BLaER1 treated with 17β-estradiol and CSF1 and Interleukin-3, amounts not matched to agents 10 nM and 100 nM (cell line): Measurements from ENCODE around the gene LRRC49.

Experiments
- H3K27ac ChIP-seq, 11 experiments: shearing (Covaris generic); formaldehyde crosslinking; 2 replicates each; pipeline ENCODE4 v1.8.1; 2022
- H3K27me3 ChIP-seq, 11 experiments: shearing (Covaris generic); formaldehyde crosslinking; 2 replicates each; pipeline ENCODE4 v1.8.1; 2022
- H3K36me3 ChIP-seq, 11 experiments: shearing (Covaris generic); formaldehyde crosslinking; 2 replicates each; pipeline ENCODE4 v1.8.1; 2022
- H3K4me1 ChIP-seq, 10 experiments: shearing (Covaris generic); formaldehyde crosslinking; 2 replicates each; pipeline ENCODE4 v1.8.1; 2022
- H3K4me2 ChIP-seq, 11 experiments: shearing (Covaris generic); formaldehyde crosslinking; 2 replicates each; pipeline ENCODE4 v1.8.1; 2022
- H3K4me3 ChIP-seq, 10 experiments: shearing (Covaris generic); formaldehyde crosslinking; 2 replicates each; pipeline ENCODE4 v1.8.1; 2022
- H3K9ac ChIP-seq, 11 experiments: shearing (Covaris generic); formaldehyde crosslinking; 2 replicates each; pipeline ENCODE4 v1.8.1; 2022
- H3K9me3 ChIP-seq, 11 experiments: shearing (Covaris generic); formaldehyde crosslinking; replicated peaks in 1 of 11; 2 replicates each; pipeline ENCODE4 v1.8.1; 2022
- H4K20me1 ChIP-seq, 11 experiments: shearing (Covaris generic); formaldehyde crosslinking; 2 replicates each; pipeline ENCODE4 v1.8.1; 2022
- Cebpa-rat ChIP-seq, 11 experiments: shearing (Covaris generic); IDR thresholded peaks; 2 replicates each; pipeline ENCODE4 v1.8.1; 2022

Gene LRRC49

DNA sequence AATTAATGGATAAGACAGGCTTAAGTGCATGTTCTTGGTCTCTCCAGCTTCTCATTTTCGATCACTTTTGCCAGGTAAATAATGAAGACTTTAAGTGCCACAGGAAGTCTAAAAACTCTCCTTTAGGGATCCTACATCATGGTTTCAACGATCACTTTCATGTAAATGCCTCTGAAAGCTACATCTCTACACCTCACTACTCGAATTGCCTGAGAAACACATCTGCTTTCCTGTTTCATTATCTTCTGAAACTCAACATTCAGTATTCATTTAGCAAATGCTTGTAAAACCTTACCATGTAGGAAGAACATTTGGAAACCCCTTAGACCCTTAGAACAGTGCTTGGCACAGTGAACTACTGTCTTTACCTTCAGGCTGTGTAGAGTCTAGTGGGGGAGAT, 16.6 kb upstream of the LRRC49 start:
- Histone ChIP-seq H3K36me3 (no peaks in the 10 kb centered on the region), H3K9me3 (peaks cover 9 to 23% (median 15%) of the 10 kb centered on the region in 11 experiments; a peak in 19 of 22 replicates), H3K27me3 (no peaks in the 10 kb centered on the region), H3K4me2 (no peak overlapping the region), H3K4me3 (no peak overlapping the region), H3K9ac (no peak overlapping the region), H3K27ac (no peak overlapping the region), H3K4me1 (no peaks in the 10 kb centered on the region), H4K20me1 (no peaks in the 10 kb centered on the region)
- TF ChIP-seq Cebpa-rat (IDR thresholded peaks at IDR 0.05) = no peak

- Histone ChIP-seq H3K4me2 (no peak overlapping the region), H3K27me3 (no peaks in the 10 kb centered on the region), H3K36me3 (no peaks in the 10 kb centered on the region), H3K9me3 (peaks cover 4 to 18% (median 10%) of the 10 kb centered on the region in 11 experiments; a peak in 17 of 22 replicates), H3K27ac (no peak overlapping the region), H3K9ac (no peak overlapping the region), H3K4me3 (no peak overlapping the region), H3K4me1 (no peaks in the 10 kb centered on the region), H4K20me1 (no peaks in the 10 kb centered on the region)
- TF ChIP-seq Cebpa-rat (IDR thresholded peaks at IDR 0.05) = no peak
Observed at GRCh38 chr15:70876683-70877082, 15.9 kb upstream of the LRRC49 start.

DNA sequence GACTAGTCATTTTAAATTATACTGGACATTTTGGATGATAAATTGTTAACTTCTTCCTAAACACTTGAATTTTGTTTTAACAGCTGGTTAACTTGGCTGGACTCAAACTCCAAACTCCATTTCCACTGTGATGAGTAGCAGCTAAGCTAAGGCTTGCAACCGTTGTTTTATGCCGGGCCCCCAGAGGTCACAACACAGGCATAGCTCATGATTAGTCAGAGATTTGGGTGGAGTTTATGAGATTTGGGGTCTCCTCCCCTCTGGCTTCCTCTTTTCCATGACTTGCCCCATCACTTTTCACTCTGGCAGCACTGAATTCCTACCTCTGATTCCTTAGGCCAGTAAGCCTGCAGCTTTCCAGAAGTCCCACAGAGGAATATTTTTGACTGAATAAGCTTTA, 13.2 kb upstream of the LRRC49 start:
- Histone ChIP-seq H3K36me3 (no peaks in the 10 kb centered on the region), H4K20me1 (no peaks in the 10 kb centered on the region; a peak in 1 of 22 replicates), H3K9me3 (no peaks in the 10 kb centered on the region), H3K4me1 (no peaks in the 10 kb centered on the region), H3K9ac (no peak overlapping the region), H3K27ac (no peak overlapping the region), H3K27me3 (no peaks in the 10 kb centered on the region), H3K4me3 (no peak overlapping the region), H3K4me2 (no peak overlapping the region)
- no peak for TF ChIP-seq Cebpa-rat (IDR thresholded peaks at IDR 0.05)

DNA sequence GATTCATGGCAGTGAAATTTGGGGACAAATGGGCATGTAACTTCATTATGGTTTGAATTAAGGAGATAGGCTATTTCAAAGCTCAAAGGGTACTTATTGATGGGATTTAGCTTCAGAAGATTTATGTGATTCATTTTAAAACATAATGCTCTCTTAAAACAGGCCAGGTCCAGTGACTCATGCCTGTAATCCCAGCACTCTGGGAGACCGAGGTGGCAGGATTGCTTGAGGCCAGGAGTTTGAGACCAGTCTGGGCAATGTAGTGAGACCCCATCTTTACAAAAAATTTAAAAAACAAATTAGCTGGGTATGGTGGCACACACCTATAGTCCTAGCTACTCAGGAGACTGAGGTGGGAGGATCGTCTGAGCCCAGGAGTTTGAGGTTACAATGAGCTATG, 11.8 kb upstream of the LRRC49 start:
- no peak for TF ChIP-seq Cebpa-rat (IDR thresholded peaks at IDR 0.05)
- Histone ChIP-seq H3K27ac (no peak overlapping the region), H3K36me3 (no peaks in the 10 kb centered on the region), H3K4me3 (no peak overlapping the region), H3K4me1 (no peaks in the 10 kb centered on the region), H3K4me2 (no peak overlapping the region), H3K9me3 (no peaks in the 10 kb centered on the region), H3K9ac (no peak overlapping the region), H4K20me1 (no peaks in the 10 kb centered on the region; a peak in 1 of 22 replicates), H3K27me3 (no peaks in the 10 kb centered on the region)

- Histone ChIP-seq H3K4me2 (no peak overlapping the region), H3K9me3 (no peaks in the 10 kb centered on the region), H3K27ac (no peak overlapping the region), H3K27me3 (no peaks in the 10 kb centered on the region), H3K9ac (no peak overlapping the region), H3K4me1 (no peaks in the 10 kb centered on the region), H4K20me1 (no peaks in the 10 kb centered on the region; a peak in 1 of 22 replicates), H3K36me3 (no peaks in the 10 kb centered on the region), H3K4me3 (no peak overlapping the region)
- no peak for TF ChIP-seq Cebpa-rat (IDR thresholded peaks at IDR 0.05)
Observed at GRCh38 chr15:70882361-70882760, 10.3 kb upstream of the LRRC49 start.

DNA sequence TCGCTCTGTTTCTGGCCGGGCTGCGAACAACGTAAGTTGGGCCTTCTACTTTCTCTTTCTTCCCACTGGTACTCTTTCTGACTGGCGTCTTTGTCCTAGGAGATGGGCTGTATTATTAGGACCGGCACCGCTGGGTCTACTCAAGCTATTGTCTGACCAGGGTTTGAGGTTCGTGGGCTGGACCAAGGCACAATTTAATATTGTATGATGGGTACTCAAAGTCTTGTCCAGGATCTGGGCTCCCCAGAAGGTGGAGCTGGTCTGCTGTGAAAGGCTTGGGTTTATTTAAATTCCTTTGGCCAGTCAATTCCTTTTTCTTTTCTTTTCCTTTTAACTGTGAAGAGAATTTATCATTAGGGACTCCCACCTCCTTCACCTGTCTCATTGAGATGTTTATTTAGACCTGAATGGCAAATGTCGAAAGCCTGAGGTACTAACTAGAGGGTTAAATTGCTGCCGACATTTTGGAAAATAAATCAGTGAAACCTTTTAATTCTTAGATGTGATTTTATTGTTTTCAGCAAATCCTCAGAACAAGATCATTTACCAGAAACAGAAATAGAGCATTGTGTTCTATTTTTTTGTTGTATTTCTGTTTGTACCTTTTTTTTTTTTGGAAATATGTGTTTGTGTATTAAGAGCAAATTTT, 410 bp downstream of the LRRC49 start:
- H3K9me3 ChIP-seq = peaks cover 0 to 14% (median 10%) of the 10 kb centered on the region in 11 experiments; a peak in 15 of 22 replicates
- no peaks in the 10 kb centered on the region for H4K20me1 ChIP-seq
- no peak overlapping the region for H3K9ac ChIP-seq
- no peaks in the 10 kb centered on the region for H3K27me3 ChIP-seq
- no peaks in the 10 kb centered on the region for H3K36me3 ChIP-seq
- H3K27ac ChIP-seq = no peak overlapping the region
- H3K4me3 ChIP-seq = no peak overlapping the region
- H3K4me2 ChIP-seq = no peak overlapping the region
- no peaks in the 10 kb centered on the region; a peak in 1 of 20 replicates for H3K4me1 ChIP-seq
- TF ChIP-seq Cebpa-rat (IDR thresholded peaks at IDR 0.05) = no peak

DNA sequence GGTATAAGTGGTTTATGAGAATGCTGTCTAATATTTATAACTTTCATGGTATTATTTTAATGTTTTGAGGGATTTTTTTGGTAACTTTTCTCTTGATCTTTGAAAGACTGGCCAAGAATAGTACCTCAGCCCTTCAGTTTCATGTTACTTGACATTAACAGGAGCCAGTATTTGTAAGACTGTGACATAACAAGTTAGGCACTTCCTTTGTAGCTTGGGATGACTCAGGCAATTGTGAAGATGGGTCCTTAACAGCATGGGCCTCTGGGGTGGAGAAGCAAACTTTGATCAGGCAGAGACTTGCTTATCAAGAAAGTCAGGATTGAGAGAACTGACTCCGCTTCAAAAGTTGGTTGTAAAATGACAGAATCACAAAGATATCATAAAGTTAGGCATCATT, 9.5 kb downstream of the LRRC49 start:
- Histone ChIP-seq H3K9me3 (peaks cover under 1 to 6% (median 3%) of the 10 kb centered on the region in 11 experiments; a peak in 15 of 22 replicates), H3K27ac (no peak overlapping the region), H3K4me3 (no peak overlapping the region), H3K4me2 (no peak overlapping the region), H4K20me1 (no peaks in the 10 kb centered on the region), H3K4me1 (peaks cover 0 to 5% (median 0%) of the 10 kb centered on the region in 10 experiments; a peak in 1 of 20 replicates), H3K36me3 (no peaks in the 10 kb centered on the region), H3K9ac (no peak overlapping the region), H3K27me3 (no peaks in the 10 kb centered on the region)
- TF ChIP-seq Cebpa-rat (IDR thresholded peaks at IDR 0.05) = no peak

- no peak overlapping the region for H3K27ac ChIP-seq
- TF ChIP-seq Cebpa-rat (IDR thresholded peaks at IDR 0.05) = no peak
- H3K4me1 ChIP-seq = peaks cover 0 to 5% (median 0%) of the 10 kb centered on the region in 10 experiments; a peak in 1 of 20 replicates
- peaks cover 17 to 25% (median 21%) of the 10 kb centered on the region in 11 experiments for H3K9me3 ChIP-seq
- H3K4me3 ChIP-seq = no peak overlapping the region
- no peaks in the 10 kb centered on the region for H3K36me3 ChIP-seq
- H4K20me1 ChIP-seq = no peaks in the 10 kb centered on the region
- H3K9ac ChIP-seq = no peak overlapping the region
- no peaks in the 10 kb centered on the region for H3K27me3 ChIP-seq
- no peak overlapping the region for H3K4me2 ChIP-seq
Observed at GRCh38 chr15:70906842-70907241, 14.2 kb downstream of the LRRC49 start.

- H3K27ac ChIP-seq = no peak overlapping the region
- no peak overlapping the region for H3K4me2 ChIP-seq
- no peak overlapping the region for H3K4me3 ChIP-seq
- peaks cover 17 to 25% (median 21%) of the 10 kb centered on the region in 11 experiments for H3K9me3 ChIP-seq
- no peak for TF ChIP-seq Cebpa-rat (IDR thresholded peaks at IDR 0.05)
- H3K36me3 ChIP-seq = no peaks in the 10 kb centered on the region
- no peaks in the 10 kb centered on the region for H3K4me1 ChIP-seq
- H3K27me3 ChIP-seq = no peaks in the 10 kb centered on the region
- no peaks in the 10 kb centered on the region for H4K20me1 ChIP-seq
- H3K9ac ChIP-seq = no peak overlapping the region
Observed at GRCh38 chr15:70907784-70908471, 15.3 kb downstream of the LRRC49 start.

DNA sequence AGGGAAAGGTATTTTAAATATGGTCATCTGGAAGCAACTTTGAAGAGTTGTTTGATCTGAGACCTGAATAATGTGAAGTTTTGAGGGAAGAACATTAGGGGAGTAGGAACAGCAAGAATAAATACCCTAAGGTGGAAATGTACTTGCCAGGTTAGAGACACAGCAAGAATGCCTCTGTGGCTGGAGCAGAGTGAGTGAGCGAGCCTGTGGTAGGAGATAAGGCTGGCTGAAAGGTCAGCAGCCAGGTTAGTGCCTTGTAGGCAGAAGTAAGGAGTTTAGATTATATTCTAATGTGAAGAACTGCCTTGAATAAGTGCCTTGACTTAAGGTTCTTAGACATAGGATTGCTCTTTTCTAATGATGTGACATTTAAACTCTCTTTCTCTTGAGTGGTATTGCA, 18.3 kb downstream of the LRRC49 start:
- Histone ChIP-seq H3K9ac (no peak overlapping the region), H3K27ac (no peak overlapping the region), H3K4me3 (no peak overlapping the region), H4K20me1 (no peaks in the 10 kb centered on the region), H3K4me2 (no peak overlapping the region), H3K36me3 (no peaks in the 10 kb centered on the region), H3K4me1 (no peaks in the 10 kb centered on the region), H3K9me3 (peaks cover 17 to 25% (median 21%) of the 10 kb centered on the region in 11 experiments), H3K27me3 (no peaks in the 10 kb centered on the region)
- no peak for TF ChIP-seq Cebpa-rat (IDR thresholded peaks at IDR 0.05)
